GM19035 (cell line): ENCODE measurements around the gene GDF7.
"Not testable (repeated sequence)": the region's sequence is repeated elsewhere in the genome, so short reads cannot be mapped to it uniquely, and the experiment has no call there.

Experiments
- ATAC-seq: cut with Tn5 transposase; IDR thresholded peaks from one replicate; pipeline ENCODE4 v1.9.1; 2021; ENCODE audit not compliant: unreplicated experiment

The GDF7 gene

GRCh38 chr2:20693317-20693716, 26.4 kb downstream of the GDF7 start:
- no peak for ATAC-seq

- ATAC-seq = no peak
Observed at GRCh38 chr2:20696366-20696765, 29.4 kb downstream of the GDF7 start.

GRCh38 chr2:20697322-20697934, 30.5 kb downstream of the GDF7 start:
- ATAC-seq = no peak

GRCh38 chr2:20698916-20699613, 32.1 kb downstream of the GDF7 start:
- no peak for ATAC-seq

- no peak for ATAC-seq
Observed at GRCh38 chr2:20702563-20702962, 35.6 kb downstream of the GDF7 start.

- ATAC-seq = no peak
Observed at GRCh38 chr2:20704886-20705285, 37.9 kb downstream of the GDF7 start.

GRCh38 chr2:20706217-20706616, 39.3 kb downstream of the GDF7 start:
- ATAC-seq = no peak

GRCh38 chr2:20706786-20707185, 39.8 kb downstream of the GDF7 start:
- no peak for ATAC-seq

GRCh38 chr2:20707601-20708000, 40.7 kb downstream of the GDF7 start:
- no peak for ATAC-seq

- not testable (repeated sequence) for ATAC-seq
Observed at GRCh38 chr2:20711641-20712040, 44.7 kb downstream of the GDF7 start.

- ATAC-seq = not testable (repeated sequence)
Observed at GRCh38 chr2:20713585-20713984, 46.6 kb downstream of the GDF7 start.

- not testable (repeated sequence) for ATAC-seq
Observed at GRCh38 chr2:20714412-20714811, 47.5 kb downstream of the GDF7 start.

- ATAC-seq = not testable (repeated sequence)
Observed at GRCh38 chr2:20716164-20716563, 49.2 kb downstream of the GDF7 start.

GRCh38 chr2:20717641-20718040, 50.7 kb downstream of the GDF7 start:
- no peak for ATAC-seq

- ATAC-seq = no peak
Observed at GRCh38 chr2:20722592-20723240, 55.8 kb downstream of the GDF7 start.

GRCh38 chr2:20723543-20723942, 56.6 kb downstream of the GDF7 start:
- ATAC-seq = no peak

- no peak for ATAC-seq
Observed at GRCh38 chr2:20724500-20725053, 57.6 kb downstream of the GDF7 start.

GRCh38 chr2:20725782-20726181, 58.8 kb downstream of the GDF7 start:
- no peak for ATAC-seq

- ATAC-seq = no peak
Observed at GRCh38 chr2:20726913-20727312, 60.0 kb downstream of the GDF7 start.

- ATAC-seq = no peak
Observed at GRCh38 chr2:20728114-20728758, 61.3 kb downstream of the GDF7 start.
